Measurements from ENCODE around the gene SELENOM.
A peak's percentile ranks its signal among the peaks of the same experiment; 100 is the strongest.
"Not testable (repeated sequence)": the region's sequence is repeated elsewhere in the genome, so short reads cannot be mapped to it uniquely, and the experiment has no call there.

SELENOM gene

GRCh38 chr22:31069691-31070314, 37.6 kb downstream of the SELENOM start:
- not testable (repeated sequence) for H3K9ac ChIP-seq (ENCODE audit: low read depth, low read length); H3K27me3 ChIP-seq (ENCODE audit: insufficient read depth, low read length, poor library complexity); ATAC-seq (ENCODE audit: insufficient read depth, low read depth)

DNA sequence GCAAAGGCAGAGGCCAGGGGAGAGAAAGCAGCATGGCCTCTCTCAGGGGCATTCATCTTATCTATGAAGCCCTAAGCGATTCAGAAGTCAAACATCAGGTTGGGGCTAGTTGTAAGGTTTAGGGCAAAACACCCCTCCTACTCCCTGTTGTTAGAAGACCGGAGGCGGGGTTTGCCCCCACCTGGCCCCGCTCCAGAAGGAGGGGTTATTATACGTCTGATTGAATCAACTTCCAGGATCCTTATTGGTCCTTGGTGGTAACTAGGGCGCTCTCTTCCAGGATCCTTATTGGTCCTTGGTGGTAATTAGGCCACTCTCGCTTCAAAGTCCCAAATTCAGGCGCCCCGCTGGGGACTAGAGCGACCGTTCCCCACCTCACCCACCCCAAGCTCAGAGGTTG, 38.4 kb downstream of the SELENOM start:
- ATAC-seq (ENCODE audit: insufficient read depth, low read depth) (no peak), DNase-seq (no peak)
- Histone ChIP-seq H3K36me3 (ENCODE audit: insufficient read depth, low read length) (no peaks in the 10 kb centered on the region), H4K20me1 (ENCODE audit: insufficient read depth, low read length) (no peaks in the 10 kb centered on the region), H3K9ac (ENCODE audit: low read depth, low read length) (no peak overlapping the region), H3K4me1 (ENCODE audit: insufficient read depth, low read length) (no peaks in the 10 kb centered on the region), H3K27ac (ENCODE audit: low read length) (no peak overlapping the region), H3K4me2 (ENCODE audit: insufficient read depth, low read length) (no peak overlapping the region), H3K9me3 (ENCODE audit: insufficient read depth, low read length, severe bottlenecking) (no peaks in the 10 kb centered on the region), H3K4me3 (ENCODE audit: low read depth in 1 of 2, low read length in 2 of 2) (no peak overlapping the region), H3K79me2 (ENCODE audit: insufficient read depth, low read length) (no peaks in the 10 kb centered on the region), H3K27me3 (ENCODE audit: insufficient read depth, low read length, poor library complexity) (no peaks in the 10 kb centered on the region), H2AFZ (ENCODE audit: low read depth, low read length) (no peak overlapping the region)
- TF ChIP-seq CTCF (IDR thresholded peaks at IDR 0.05; ENCODE audit: borderline replicate concordance, extremely low read depth, low read length, poor library complexity, severe bottlenecking), result no peak
- no peak for TF ChIP-seq EZH2 (IDR thresholded peaks at IDR 0.05; ENCODE audit: borderline replicate concordance, low read depth, low read length, severe bottlenecking)

More at GRCh38 chr22:31069691-31070314, 37.6 kb downstream of the SELENOM start:
- not testable (repeated sequence) for DNase-seq; H3K36me3 ChIP-seq (ENCODE audit: insufficient read depth, low read length); H3K4me3 ChIP-seq (ENCODE audit: low read depth in 1 of 2, low read length in 2 of 2); H3K79me2 ChIP-seq (ENCODE audit: insufficient read depth, low read length); H2AFZ ChIP-seq (ENCODE audit: low read depth, low read length); H3K9me3 ChIP-seq (ENCODE audit: insufficient read depth, low read length, severe bottlenecking); H3K27ac ChIP-seq (ENCODE audit: low read length); H3K4me2 ChIP-seq (ENCODE audit: insufficient read depth, low read length); H4K20me1 ChIP-seq (ENCODE audit: insufficient read depth, low read length); H3K4me1 ChIP-seq (ENCODE audit: insufficient read depth, low read length)

GRCh38 chr22:31064369-31064768, 43.0 kb downstream of the SELENOM start:
- no peak for DNase-seq
- no peaks in the 10 kb centered on the region for H3K79me2 ChIP-seq (ENCODE audit: insufficient read depth, low read length)
- H3K27me3 ChIP-seq (ENCODE audit: insufficient read depth, low read length, poor library complexity), result no peaks in the 10 kb centered on the region
- no peak overlapping the region for H3K9ac ChIP-seq (ENCODE audit: low read depth, low read length)
- ATAC-seq (ENCODE audit: insufficient read depth, low read depth), result no peak
- H4K20me1 ChIP-seq (ENCODE audit: insufficient read depth, low read length), result no peaks in the 10 kb centered on the region
- H3K4me3 ChIP-seq (ENCODE audit: low read depth in 1 of 2, low read length in 2 of 2), result no peak overlapping the region
- no peaks in the 10 kb centered on the region for H3K9me3 ChIP-seq (ENCODE audit: insufficient read depth, low read length, severe bottlenecking)
- no peak for TF ChIP-seq CTCF (IDR thresholded peaks at IDR 0.05; ENCODE audit: borderline replicate concordance, extremely low read depth, low read length, poor library complexity, severe bottlenecking)
- no peak for TF ChIP-seq EZH2 (IDR thresholded peaks at IDR 0.05; ENCODE audit: borderline replicate concordance, low read depth, low read length, severe bottlenecking)
- no peaks in the 10 kb centered on the region for H3K4me1 ChIP-seq (ENCODE audit: insufficient read depth, low read length)
- no peak overlapping the region for H3K27ac ChIP-seq (ENCODE audit: low read length)
- H3K36me3 ChIP-seq (ENCODE audit: insufficient read depth, low read length), result no peaks in the 10 kb centered on the region
- H3K4me2 ChIP-seq (ENCODE audit: insufficient read depth, low read length), result no peak overlapping the region
- H2AFZ ChIP-seq (ENCODE audit: low read depth, low read length), result peak overlapping the region; percentile 10

- ATAC-seq (ENCODE audit: insufficient read depth, low read depth) (no peak), DNase-seq (no peak)
- Histone ChIP-seq H3K9ac (ENCODE audit: low read depth, low read length) (no peak overlapping the region), H3K27me3 (ENCODE audit: insufficient read depth, low read length, poor library complexity) (no peaks in the 10 kb centered on the region), H3K27ac (ENCODE audit: low read length) (no peak overlapping the region), H2AFZ (ENCODE audit: low read depth, low read length) (no peak overlapping the region), H3K4me2 (ENCODE audit: insufficient read depth, low read length) (no peak overlapping the region), H4K20me1 (ENCODE audit: insufficient read depth, low read length) (no peaks in the 10 kb centered on the region), H3K4me3 (ENCODE audit: low read depth in 1 of 2, low read length in 2 of 2) (no peak overlapping the region), H3K36me3 (ENCODE audit: insufficient read depth, low read length) (no peaks in the 10 kb centered on the region), H3K4me1 (ENCODE audit: insufficient read depth, low read length) (no peaks in the 10 kb centered on the region), H3K9me3 (ENCODE audit: insufficient read depth, low read length, severe bottlenecking) (no peaks in the 10 kb centered on the region), H3K79me2 (ENCODE audit: insufficient read depth, low read length) (no peaks in the 10 kb centered on the region)
- TF ChIP-seq CTCF (IDR thresholded peaks at IDR 0.05; ENCODE audit: borderline replicate concordance, extremely low read depth, low read length, poor library complexity, severe bottlenecking) (no peak), EZH2 (IDR thresholded peaks at IDR 0.05; ENCODE audit: borderline replicate concordance, low read depth, low read length, severe bottlenecking) (no peak)
Observed at GRCh38 chr22:31062566-31063230, 44.7 kb downstream of the SELENOM start.

- not testable (repeated sequence) for DNase-seq; H3K27me3 ChIP-seq (ENCODE audit: insufficient read depth, low read length, poor library complexity); H3K4me2 ChIP-seq (ENCODE audit: insufficient read depth, low read length); H4K20me1 ChIP-seq (ENCODE audit: insufficient read depth, low read length); H2AFZ ChIP-seq (ENCODE audit: low read depth, low read length); H3K4me3 ChIP-seq (ENCODE audit: low read depth in 1 of 2, low read length in 2 of 2); H3K79me2 ChIP-seq (ENCODE audit: insufficient read depth, low read length); H3K4me1 ChIP-seq (ENCODE audit: insufficient read depth, low read length); H3K36me3 ChIP-seq (ENCODE audit: insufficient read depth, low read length); ATAC-seq (ENCODE audit: insufficient read depth, low read depth); H3K9me3 ChIP-seq (ENCODE audit: insufficient read depth, low read length, severe bottlenecking); H3K9ac ChIP-seq (ENCODE audit: low read depth, low read length); H3K27ac ChIP-seq (ENCODE audit: low read length)
Observed at GRCh38 chr22:31059663-31060062, 47.7 kb downstream of the SELENOM start.

Data from DND-41 (cell line).